Right forelimb (tissue), 1 donor: ENCODE data around the gene DHRS3.
"Not testable (repeated sequence)": the region's sequence is repeated elsewhere in the genome, so short reads cannot be mapped to it uniquely, and the experiment has no call there.

Source experiments
- DNase-seq: peaks from one replicate; pipeline ENCODE4 v3.0.0-alpha.2; 2018

Gene DHRS3, protein sequence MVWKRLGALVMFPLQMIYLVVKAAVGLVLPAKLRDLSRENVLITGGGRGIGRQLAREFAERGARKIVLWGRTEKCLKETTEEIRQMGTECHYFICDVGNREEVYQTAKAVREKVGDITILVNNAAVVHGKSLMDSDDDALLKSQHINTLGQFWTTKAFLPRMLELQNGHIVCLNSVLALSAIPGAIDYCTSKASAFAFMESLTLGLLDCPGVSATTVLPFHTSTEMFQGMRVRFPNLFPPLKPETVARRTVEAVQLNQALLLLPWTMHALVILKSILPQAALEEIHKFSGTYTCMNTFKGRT

DNA sequence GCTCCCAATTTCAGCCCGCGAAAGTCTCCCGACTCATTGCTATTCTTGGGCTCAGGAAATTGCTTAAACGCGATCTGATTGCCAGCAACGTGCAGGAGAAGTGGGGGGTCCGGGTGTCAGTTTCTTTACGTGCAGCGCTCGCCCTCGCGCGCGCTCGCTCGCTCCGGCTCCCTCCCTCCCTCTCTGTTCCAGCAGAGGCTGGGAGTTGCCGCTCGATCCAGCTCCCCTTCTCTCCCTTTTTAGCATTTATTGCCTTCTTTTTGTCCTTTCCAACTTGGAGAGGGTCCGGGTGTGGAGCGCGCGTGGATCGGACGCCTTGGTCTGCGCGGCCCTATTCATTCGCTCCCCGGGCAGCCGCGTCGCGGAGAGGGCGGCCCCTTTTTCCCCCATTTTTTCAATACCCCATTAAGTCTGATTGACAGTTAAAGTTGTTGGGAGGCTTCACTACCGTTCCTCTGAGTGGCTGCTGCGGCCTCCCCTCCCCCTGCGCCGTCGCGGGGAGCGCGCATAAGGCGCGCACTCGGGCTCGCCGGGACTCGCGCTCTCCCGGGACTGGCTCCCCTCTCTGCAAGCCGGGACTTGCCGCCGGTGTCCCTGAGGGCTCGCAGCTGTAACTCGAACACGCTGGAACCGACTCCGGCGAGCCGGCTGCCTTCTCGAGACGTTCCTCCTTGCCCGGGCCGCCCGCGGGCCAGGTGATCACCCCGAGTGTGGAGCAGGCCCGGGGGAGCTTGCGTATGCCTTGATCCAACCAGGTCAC, at the start of gene DHRS3:
Gene DHRS3, minus strand, starts transcription at position 310 of the 760 bp plus-strand sequence. CDS start 862 bp downstream, outside the sequence.
- DNase-seq: peak; percentile 86

DNA sequence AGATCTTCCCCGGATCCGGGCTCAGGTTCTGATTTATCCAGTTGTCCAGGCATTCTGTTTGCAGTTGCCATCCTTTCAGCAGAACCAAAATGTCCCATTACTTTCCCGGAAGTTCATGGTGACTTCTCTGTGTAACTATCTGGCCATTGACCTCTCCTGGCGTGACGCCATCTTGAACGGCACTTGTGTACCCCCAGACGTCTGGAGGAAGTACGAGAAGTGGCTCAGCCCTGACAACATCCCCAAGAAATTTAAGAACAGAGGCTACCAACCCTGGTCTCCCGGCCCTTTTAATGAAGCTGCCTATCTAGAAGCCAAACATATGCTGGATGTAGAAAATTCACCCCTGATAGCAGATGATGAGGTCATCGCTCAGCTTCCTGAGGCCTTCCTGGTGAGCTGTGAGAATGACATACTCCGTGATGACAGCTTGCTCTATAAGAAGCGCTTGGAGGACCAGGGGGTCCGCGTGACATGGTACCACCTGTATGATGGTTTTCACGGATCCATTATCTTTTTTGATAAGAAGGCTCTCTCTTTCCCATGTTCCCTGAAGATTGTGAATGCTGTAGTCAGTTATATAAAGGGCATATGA, 48.2 kb upstream of the DHRS3 start:
- no peak for DNase-seq

DNA sequence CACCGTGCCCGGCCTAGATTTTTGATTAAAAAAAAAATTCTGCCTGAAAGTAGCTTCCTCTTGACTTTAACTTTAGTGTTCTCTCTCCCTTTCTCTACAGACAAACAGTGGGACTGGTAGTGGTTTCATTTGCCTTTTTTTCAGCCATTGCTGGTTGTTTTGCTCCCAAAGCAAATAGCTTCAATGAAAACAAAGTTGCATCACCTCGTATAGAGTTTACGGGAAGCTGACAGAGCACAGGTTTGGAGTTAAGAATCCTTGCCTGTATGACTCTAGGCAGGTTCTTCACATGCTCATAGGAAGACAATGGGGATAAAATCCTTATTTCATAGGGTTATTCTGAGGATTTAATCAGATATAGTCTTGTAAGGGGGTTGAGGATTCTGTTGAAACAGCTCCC, 47.5 kb upstream of the DHRS3 start:
- no peak for DNase-seq

DNA sequence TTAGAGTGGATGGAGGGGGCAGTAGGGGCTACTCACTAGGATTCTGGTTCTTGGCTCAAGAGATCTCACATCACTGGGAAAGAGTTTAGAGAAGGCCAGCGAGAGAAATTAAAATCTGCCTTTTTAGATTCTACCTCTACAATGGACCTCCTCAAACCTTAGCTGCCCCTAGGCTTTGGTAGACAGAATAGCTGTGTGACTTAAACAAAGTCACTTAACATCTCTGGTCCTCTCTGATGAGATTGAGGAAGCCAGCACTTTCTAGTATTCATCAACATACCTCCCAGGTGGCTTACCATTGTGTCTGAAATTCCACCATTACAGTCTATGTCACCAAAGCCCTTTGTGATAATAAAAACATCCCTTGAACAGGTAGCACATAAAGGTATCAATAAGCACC, 44.5 kb upstream of the DHRS3 start:
- no peak for DNase-seq

DNA sequence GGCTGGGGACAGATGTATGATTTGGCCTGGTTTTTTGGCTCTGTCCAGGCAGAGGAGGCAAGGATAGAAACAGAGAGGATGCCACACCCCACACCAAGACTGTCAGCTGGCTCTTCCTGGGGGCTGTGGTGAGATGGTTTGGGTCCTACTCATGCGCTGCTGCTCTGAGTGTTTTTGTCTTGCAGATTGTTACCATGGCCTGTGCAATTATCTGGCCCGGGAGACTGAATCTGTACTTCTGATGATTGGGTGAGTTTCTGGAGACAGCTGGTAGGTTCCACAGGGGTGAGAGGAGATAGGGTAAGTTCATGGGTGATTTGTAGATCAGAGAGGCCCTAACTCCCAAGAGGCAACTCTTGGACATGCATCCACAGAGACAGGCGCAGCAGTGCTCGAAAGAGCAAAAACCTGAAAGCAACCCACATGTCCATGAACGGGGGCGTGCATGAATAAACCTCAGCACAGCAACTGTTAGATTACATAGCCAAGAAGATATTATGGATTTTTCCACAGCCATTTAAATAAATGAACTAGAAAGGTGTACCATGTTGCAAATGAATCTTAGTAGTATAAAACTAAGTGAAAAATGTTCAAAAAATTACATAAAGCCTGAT, 43.7 kb upstream of the DHRS3 start:
- DNase-seq: no peak

DNA sequence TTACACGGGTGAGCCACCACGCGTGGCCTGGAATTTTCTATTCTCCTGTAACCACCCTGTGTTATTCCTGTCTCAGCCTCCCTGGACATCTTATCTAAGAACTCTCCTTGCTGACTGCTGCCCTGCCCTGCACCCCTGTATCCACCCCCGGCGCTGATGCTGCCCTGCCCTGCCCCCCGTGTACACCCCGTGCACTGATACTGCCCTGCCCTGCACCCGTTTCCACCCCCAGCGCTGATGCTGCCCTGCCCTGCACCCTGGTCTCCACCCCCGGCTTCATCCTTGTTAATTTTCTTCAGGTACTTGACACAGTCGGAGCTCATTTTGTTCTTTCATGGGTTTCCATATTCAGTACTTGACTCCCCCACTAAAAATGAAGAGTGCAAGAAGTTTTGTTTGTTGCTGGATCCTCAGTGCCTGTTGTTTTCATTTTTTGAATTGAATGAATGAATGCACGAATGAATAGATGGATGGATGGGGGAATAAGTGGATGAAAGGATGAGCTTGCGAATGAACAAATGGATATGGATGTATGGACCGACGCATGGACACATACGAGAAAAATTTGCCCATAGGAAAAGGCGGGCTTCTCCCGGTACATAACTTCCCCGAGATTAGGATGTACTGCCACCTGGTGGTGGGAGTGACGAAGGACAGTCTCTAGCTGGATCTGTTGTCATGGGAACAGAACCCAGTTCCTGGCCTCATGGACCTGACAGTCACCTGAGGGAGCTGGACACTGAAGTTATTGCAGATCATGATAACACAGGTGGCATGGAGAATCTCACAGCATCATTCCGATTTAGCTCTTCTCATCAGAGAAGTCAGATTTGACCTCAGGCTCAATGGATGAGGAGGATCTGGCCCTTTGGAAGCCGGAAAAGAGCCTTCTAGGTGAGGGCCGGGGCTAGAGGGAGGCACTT, 40.8 kb upstream of the DHRS3 start:
- peak; percentile 82 for DNase-seq

DNA sequence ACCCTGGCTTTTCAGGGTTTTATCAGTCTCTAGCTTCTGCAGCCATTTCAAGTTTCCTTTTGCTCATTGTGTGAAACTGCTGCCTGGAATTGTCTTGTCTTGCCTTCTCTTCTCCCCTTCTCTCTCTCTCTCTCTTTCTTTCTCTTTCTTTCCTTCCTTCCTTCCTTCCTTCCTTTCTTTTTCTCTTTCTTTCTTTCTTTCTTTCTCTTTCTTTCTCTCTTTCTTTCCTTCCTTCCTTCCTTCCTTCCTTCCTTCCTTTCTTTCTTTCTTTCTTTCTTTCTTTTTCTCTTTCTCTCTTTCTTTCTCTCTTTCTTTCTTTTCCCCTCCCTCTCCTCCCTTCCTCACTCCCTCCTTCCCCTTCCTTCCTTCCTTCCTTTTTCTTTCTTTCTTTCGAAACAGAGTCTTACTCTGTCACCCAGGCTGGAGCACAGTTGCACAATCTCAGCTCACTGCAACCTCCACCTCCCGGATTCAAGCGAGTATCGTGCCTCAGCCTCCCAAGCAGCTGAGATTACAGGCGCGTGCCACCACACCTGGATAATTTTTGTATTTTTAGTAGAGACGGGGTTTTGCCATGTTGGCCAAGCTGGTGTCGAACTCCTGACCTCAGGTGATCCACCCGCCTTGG, 40.0 kb upstream of the DHRS3 start:
- DNase-seq: not testable (repeated sequence)

DNA sequence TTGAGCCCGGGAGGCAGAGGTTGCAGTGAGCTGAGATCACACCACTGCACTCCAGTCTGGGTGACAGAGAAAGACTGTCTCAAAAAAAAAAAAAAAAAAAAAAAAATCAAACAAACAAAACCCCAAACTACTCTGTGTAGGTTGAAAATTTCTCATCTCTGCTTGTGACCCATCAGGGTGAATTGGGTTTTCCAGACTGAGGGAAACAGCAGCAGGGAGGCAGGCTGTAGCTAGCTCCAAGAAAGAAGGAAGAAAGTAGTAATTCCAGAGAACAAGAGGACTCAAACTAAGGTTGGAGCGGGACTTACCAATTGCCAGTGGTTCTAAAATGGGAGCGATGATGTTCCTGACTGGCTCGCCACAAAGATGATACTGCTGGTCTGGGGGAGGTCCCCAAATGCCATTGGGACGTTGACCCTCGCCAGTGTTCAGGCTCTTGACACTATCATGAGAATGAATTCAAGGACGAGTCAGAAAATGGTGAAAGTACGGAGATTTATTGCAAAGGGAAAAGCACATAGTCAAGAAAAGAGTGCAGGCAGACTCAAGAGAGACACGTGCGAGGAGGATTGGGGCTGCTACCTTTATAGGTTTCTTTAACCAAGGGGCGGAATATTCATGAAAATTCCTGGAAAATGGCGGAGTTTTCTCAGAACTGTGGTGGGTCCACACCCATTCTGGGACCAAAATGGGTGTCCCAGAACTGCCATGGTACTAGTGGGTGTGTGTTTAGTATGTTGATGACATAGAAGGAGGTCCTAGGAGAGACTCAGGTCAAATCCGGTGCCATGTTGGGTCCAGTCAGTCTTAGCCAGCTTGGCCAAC, 39.3 kb upstream of the DHRS3 start:
- DNase-seq: no peak

DNA sequence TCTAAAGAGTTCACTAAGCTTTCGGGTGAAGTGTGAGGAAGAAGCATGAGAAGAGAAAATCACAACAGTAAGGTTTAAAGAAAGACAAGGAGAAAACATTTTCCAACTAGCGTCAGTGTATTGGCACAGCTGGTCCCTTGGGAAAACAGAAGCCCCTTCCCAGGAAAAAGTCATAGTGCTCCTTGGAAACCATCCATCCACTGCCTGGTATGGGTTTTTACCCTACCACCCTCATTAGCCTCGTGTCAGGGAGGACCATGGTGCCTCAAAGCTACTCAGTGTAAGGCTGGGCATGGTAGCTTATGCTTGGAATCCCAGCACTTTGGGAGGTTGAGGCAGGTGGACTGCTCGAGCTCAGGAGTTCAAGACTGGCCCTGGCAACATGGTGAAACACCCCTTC, 38.6 kb upstream of the DHRS3 start:
- no peak for DNase-seq

DNA sequence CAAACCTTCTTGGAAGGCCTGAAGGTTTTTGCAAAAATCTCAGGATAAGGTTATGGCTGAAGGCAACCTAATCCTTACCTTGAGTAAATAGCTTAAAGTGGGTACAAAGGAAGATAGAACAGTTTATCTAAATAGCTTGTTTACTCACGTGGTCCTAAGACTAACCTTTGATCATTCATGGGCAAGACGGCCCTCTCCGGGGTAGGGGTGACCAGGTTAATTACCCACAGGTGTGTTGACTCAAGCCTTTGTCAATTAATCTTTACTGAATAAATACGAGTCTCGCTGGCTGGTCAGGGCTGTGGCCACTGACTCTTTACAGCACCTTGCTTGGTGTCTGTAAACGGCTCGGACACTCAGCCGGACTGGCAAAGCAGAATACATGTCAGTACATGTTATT, 36.6 kb upstream of the DHRS3 start:
- no peak for DNase-seq

DNA sequence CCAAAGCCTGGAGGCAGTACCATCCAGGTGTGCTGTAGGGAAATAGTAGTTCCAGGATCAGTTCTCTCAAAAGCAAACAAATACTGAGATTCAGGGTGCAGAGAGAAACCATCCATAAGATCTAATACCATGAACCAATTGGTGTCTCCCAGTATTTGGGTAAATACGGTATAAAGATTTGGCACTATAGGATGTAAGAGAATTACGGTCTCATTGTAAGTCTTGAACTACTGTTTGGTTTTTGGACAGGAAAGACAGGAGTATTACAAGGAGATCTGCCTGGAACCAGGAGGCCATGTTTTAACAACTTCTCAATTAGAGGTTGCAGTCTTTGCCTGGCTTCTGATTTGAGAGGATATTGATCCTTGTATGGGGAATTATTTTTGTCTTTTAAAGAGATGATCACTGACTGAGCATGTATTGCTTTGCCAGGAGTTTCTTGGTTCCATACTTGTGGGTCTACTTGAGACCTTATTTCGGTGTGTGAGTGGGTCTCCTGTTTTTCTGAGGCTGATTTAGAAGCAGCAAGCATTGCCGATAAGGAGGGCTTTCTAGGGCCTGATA, 36.1 kb upstream of the DHRS3 start:
- no peak for DNase-seq

DNA sequence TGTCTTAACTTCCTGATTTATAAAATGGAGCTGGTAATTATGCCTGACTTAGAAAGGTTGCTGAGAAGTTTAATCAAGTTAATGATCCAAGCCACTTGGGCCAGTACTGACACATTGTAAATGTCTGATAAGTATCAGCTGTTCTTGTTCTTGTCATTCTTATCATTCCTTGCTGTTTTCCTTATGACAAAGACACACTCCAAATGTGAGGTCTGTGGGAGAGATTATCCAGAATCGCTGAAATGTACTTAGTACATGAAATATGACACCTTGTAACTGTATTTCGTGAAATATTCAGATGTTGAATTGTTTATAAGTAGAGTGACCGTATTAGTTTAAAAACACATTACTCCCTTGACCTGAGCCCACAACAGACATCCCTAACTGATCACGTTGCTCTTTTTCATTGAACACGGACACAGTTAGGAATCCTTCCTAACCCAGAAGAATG, 32.0 kb upstream of the DHRS3 start:
- DNase-seq: no peak

DNA sequence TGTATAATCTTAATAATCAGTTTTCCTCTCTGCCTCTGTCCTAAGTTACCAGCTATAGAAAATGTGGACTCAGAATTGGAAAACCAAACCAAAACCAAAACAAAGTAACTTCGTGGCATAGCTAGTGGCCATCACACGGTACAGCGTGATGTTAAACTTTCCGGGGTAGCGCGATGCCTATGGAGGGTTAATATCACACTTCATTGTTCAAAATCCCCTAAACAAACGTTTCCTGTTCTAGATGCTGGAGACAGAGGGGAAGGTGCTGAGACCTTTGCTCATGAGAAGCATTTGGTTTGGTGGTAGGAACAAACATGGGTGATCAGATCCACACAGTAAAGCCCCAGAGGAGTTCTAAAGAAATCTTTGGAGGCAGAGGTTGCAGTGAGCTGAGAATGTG, 30.7 kb upstream of the DHRS3 start:
- no peak for DNase-seq

DNA sequence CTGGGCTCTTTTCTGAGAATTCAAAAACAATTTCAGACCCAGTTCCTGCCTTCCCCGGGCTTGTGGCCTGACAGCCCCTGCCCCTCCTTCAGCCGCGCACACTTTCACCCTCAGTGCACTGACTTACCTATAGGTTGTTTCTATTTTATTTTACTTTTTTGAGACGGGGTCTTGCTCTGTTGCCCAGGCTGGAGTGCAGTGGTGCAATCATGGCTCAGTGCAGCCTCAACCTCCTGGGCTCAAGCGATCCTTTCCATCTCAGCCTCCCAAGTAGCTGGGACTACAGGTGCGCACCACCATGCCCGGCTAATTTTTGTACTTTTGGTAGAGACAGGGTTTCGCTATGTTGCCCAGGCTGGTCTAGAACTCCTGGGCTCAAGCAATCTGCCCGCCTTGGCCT, 27.4 kb upstream of the DHRS3 start:
- not testable (repeated sequence) for DNase-seq

DNA sequence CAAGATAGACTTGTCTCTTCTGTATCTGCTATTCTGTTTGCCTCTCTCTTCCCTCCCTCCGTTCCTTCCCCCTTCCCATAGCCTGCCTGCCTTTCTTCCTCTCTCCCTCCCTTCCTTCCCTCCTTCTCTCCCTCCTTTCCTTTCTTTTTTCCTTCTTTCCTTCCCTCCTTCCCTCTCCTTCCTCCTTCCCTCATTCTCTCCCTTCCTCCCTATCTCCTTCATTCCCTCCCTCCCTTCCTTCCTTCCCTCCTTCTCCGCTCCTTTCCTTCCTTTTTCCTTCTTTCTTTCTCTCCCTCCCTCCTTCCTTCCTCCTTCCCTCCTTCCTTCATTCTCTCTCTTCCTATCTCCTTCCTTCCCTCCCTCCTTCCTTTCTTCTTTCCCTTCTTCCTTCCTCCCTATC, 26.8 kb upstream of the DHRS3 start:
- no peak for DNase-seq

DNA sequence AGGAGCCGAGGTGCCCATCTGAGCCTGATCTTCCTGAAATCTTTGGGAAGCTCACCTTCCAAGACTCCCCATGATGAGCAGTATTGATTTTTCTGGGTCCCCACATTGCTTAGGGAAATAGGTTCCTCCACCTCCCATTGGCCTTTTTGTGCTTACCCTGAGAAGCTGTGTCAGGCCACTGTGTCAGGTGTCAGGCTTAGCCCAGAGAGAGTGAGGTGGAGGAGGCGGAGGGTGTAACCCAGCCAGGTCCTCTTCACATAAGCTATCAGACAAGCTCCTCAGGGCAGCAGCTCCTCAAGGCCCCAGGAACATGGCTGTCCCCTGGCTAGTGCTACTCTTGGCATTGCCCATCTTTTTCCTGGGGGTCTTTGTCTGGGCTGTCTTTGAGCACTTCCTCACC, 26.2 kb upstream of the DHRS3 start:
- DNase-seq: no peak

DNA sequence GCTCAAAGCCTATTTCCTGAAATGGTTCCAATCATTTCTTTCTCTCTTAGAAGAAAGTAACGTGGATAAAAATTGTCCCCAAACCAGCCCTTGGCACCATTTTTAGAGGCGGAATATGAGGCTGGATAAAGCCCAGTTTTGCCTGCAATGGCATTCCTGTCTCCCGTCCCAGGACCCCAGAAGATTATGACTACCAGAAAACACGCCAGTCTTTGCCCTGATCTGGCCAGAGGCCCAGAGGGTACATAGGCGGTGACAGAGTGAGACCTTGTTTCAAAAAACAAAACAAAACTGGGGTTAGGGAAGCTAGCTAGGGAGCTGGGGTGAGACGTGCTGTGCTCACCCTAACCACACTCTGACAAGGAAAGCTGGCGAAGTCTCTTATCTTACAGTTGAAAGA, 25.8 kb upstream of the DHRS3 start, which contains the start of gene AADACL4:
Gene AADACL4, plus strand, starts transcription at position 301 of the 400 bp plus-strand sequence. CDS start 462 bp downstream, outside the sequence.
- no peak for DNase-seq

DNA sequence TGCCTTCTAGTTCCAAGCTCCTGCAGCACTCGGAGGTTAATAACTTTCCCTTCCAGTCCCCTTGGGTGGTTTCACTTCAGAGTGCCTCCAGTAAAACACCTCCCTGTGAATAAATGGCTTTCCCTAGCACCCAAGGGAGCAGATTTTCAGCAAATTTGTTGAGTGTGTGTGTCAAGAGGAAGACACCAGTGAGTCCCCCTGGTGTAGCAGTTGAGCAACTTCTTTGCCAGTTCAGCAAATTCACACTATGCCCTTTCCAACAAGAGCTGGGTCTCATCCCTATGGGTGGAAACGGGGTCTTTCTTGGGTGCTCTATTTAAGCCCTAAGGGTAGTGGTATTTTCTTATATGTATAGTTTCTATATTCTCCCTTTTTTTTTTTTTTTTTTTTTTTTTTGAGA, 25.1 kb upstream of the DHRS3 start:
- DNase-seq: no peak

DNA sequence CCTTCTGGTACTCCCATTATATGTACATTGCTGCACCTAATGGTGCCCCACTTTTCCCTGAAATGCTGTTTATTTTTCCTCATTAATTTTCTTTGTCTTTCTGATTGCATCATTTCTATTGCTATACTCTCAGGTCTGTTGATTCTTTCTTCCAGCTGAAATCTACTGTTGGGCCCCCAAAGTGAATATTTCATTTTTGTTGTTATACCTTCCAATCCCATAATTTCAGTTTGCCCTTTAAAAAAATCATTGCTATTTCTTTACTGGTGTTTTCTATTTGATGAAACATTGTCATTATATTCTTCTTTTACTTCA, 22.9 kb upstream of the DHRS3 start:
- DNase-seq: no peak

DNA sequence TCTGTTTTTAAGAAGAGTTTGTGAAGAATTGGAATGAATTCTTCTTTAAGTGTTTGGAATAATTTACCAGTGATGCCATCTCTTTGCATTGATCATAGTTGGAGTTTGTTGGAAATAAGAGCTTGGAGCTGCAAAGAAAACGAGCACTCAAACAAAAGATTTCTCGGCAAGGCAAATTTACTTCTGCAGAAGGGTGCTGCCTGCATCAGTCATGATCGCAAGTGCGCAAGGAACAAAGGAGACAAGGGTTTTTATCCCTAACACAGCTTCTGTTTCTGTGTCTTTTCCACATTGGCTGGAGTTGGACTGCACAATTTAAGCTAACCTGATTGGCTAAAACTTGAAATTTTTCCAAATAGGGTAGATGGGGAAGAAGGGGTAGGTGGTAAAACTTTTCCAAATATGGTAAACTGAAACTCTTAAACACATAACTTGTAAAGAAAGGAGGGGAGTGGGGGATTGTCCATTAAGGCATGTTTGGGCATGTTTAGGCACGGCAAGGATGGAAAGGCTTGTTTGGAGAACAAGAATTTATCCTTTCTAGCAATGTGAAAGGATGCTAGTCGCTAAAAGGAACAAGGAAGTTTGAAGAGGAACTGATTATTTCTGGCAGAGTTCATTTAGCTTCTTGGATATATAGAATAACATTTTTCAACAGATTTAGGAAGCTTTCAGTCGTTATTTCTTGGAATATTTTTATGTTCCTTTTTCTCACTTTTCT, 22.4 kb upstream of the DHRS3 start:
- no peak for DNase-seq
